ENCODE data around the gene WNT5A. TPM values are rescaled to one million over a fixed set of nuclear protein-coding genes. Genes with fewer than 3 reads are reported as not detected.

Gene WNT5A
- total and polyA plus RNA-seq, 9 of the 15 experiments (the other 6 are each of a cell fraction or from before 2014, with no cell fraction given) = 0.11 TPM; not detected in 8

- intact Hi-C loops (cut with micrococcal nuclease) = no loop called here
- Histone ChIP-seq H3K27ac (ENCODE audit: extremely low read depth, low read depth, low read length) (no peak overlapping the region), H3K4me1 (replicated peaks in 1 of 2; ENCODE audit: control insufficient read depth in 2 of 2, insufficient read depth in 2 of 2, low read length in 2 of 2) (no peaks in the 10 kb centered on the region), H4K20me1 (replicated peaks; ENCODE audit: control insufficient read depth, insufficient read depth, low read length) (no peaks in the 10 kb centered on the region), H3K9ac (ENCODE audit: insufficient read depth in 1 of 2, low read depth in 2 of 2, low read length in 2 of 2) (no peak overlapping the region), H3K27me3 (ENCODE audit: control insufficient read depth in 2 of 2, insufficient read depth in 2 of 2, low read length in 2 of 2) (no peaks in the 10 kb centered on the region), H3K9me1 (ENCODE audit: control insufficient read depth, insufficient read depth, low read length) (no peaks in the 10 kb centered on the region), H2AFZ (ENCODE audit: low read depth, low read length) (no peak overlapping the region), H3K36me3 (ENCODE audit: control insufficient read depth, insufficient read depth, low read length) (no peaks in the 10 kb centered on the region), H3K9me3 (replicated peaks; ENCODE audit: control insufficient read depth, insufficient read depth, low read depth, low read length) (no peaks in the 10 kb centered on the region), H3K79me2 (ENCODE audit: control insufficient read depth, insufficient read depth, low read length) (no peaks in the 10 kb centered on the region), H3K4me3 (no peak overlapping the region), H3K4me2 (ENCODE audit: insufficient read depth, low read length) (no peak overlapping the region)
- POLR2A ChIA-PET = no interaction called here
- in situ Hi-C loops (cut with MboI) = no loop called here
- no TSS peak for BruUV-seq (replicated peaks)
- FAIRE-seq (no peak), ATAC-seq (no peak), DNase-seq (ENCODE audit: extremely low read depth in 1 of 4, low spot score in 3 of 4) (no peak)
- TF ChIP-seq NEUROD1 (IDR thresholded peaks at IDR 0.05; ENCODE audit: borderline replicate concordance, low read depth, low read length, partially characterized antibody) (no peak), HMG20B (CRISPR knock-in tag; IDR thresholded peaks at IDR 0.05) (no peak)
- TF ChIP-seq, protein P1, sequence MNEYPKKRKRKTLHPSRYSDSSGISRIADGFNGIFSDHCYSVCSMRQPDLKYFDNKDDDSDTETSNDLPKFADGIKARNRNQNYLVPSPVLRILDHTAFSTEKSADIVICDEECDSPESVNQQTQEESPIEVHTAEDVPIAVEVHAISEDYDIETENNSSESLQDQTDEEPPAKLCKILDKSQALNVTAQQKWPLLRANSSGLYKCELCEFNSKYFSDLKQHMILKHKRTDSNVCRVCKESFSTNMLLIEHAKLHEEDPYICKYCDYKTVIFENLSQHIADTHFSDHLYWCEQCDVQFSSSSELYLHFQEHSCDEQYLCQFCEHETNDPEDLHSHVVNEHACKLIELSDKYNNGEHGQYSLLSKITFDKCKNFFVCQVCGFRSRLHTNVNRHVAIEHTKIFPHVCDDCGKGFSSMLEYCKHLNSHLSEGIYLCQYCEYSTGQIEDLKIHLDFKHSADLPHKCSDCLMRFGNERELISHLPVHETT (CRISPR knock-in tag; conservative IDR thresholded peaks at IDR 0.05 in 1 of 2, IDR thresholded peaks at IDR 0.05 in 1 of 2) = no peak
- CTCF ChIA-PET (ENCODE audit: low intra/inter-chr PET ratio) = no interaction called here
- WGBS (ENCODE audit: insufficient coverage, low coverage, missing lambda C conversion rate) = 1% methylated on average over 11 of the region's 12 CpGs
These were observed 31.2 kb downstream of the WNT5A start for GRCh38 chr3:55455915-55456314.

DNA sequence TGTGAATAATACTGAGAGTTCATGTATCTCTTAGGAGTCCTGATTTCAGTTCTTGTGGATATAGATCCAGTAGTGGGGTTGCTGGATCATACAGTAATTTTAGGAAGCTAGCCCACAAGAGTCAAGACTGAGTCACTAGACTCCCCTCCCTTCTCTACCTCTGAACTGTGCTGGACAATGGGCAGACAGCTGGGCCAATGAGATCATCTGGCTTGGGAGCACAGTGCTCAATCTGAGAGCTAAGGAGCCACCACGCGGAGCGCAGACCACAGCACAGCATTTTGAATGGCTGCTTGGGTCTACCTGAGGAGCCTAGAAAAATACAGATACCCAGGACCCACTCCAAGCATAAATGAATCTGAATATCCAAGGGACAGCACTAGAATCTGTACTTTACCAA lies 32.5 kb downstream of the WNT5A start:
- no peaks in the 10 kb centered on the region for H3K27me3 ChIP-seq (ENCODE audit: control insufficient read depth in 2 of 2, insufficient read depth in 2 of 2, low read length in 2 of 2)
- intact Hi-C loops (cut with micrococcal nuclease) = no loop called here

More for the DNA sequence above, 32.5 kb downstream of the WNT5A start:
- Histone ChIP-seq H3K4me2 (ENCODE audit: insufficient read depth, low read length) (no peak overlapping the region), H3K9me1 (ENCODE audit: control insufficient read depth, insufficient read depth, low read length) (no peaks in the 10 kb centered on the region), H3K79me2 (ENCODE audit: control insufficient read depth, insufficient read depth, low read length) (no peaks in the 10 kb centered on the region), H3K36me3 (ENCODE audit: control insufficient read depth, insufficient read depth, low read length) (no peaks in the 10 kb centered on the region), H2AFZ (ENCODE audit: low read depth, low read length) (no peak overlapping the region), H3K9me3 (replicated peaks; ENCODE audit: control insufficient read depth, insufficient read depth, low read depth, low read length) (no peaks in the 10 kb centered on the region), H3K4me3 (no peak overlapping the region), H4K20me1 (replicated peaks; ENCODE audit: control insufficient read depth, insufficient read depth, low read length) (no peaks in the 10 kb centered on the region), H3K27ac (ENCODE audit: extremely low read depth, low read depth, low read length) (no peak overlapping the region), H3K9ac (ENCODE audit: insufficient read depth in 1 of 2, low read depth in 2 of 2, low read length in 2 of 2) (no peak overlapping the region), H3K4me1 (replicated peaks in 1 of 2; ENCODE audit: control insufficient read depth in 2 of 2, insufficient read depth in 2 of 2, low read length in 2 of 2) (no peaks in the 10 kb centered on the region)
- no peak for TF ChIP-seq NONO (IDR thresholded peaks at IDR 0.05; ENCODE audit: low read depth in 2 of 2, low read length in 1 of 2)
- TF ChIP-seq, protein P2, sequence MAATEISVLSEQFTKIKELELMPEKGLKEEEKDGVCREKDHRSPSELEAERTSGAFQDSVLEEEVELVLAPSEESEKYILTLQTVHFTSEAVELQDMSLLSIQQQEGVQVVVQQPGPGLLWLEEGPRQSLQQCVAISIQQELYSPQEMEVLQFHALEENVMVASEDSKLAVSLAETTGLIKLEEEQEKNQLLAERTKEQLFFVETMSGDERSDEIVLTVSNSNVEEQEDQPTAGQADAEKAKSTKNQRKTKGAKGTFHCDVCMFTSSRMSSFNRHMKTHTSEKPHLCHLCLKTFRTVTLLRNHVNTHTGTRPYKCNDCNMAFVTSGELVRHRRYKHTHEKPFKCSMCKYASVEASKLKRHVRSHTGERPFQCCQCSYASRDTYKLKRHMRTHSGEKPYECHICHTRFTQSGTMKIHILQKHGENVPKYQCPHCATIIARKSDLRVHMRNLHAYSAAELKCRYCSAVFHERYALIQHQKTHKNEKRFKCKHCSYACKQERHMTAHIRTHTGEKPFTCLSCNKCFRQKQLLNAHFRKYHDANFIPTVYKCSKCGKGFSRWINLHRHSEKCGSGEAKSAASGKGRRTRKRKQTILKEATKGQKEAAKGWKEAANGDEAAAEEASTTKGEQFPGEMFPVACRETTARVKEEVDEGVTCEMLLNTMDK (IDR thresholded peaks at IDR 0.05; ENCODE audit: borderline replicate concordance, insufficient read depth, low read depth, low read length, poor library complexity, severe bottlenecking) = no peak
- TF ChIP-seq CBX8 (IDR thresholded peaks at IDR 0.05; ENCODE audit: borderline replicate concordance, extremely low read depth, low read depth, low read length, poor library complexity, severe bottlenecking) = no peak
- in situ Hi-C loops (cut with MboI) = no loop called here
- ATAC-seq (no peak), DNase-seq (ENCODE audit: extremely low read depth in 1 of 4, low spot score in 3 of 4) (no peak), FAIRE-seq (no peak)
- WGBS (ENCODE audit: insufficient coverage, low coverage, missing lambda C conversion rate) = no CpG with 5 or more reads among the region's 3 CpGs
- POLR2A ChIA-PET = no interaction called here
- BruUV-seq (replicated peaks) = no TSS peak
- CTCF ChIA-PET (ENCODE audit: low intra/inter-chr PET ratio) = no interaction called here

Data from K562 (cell line).